ENCODE results near the gene EIF6.

DNA sequence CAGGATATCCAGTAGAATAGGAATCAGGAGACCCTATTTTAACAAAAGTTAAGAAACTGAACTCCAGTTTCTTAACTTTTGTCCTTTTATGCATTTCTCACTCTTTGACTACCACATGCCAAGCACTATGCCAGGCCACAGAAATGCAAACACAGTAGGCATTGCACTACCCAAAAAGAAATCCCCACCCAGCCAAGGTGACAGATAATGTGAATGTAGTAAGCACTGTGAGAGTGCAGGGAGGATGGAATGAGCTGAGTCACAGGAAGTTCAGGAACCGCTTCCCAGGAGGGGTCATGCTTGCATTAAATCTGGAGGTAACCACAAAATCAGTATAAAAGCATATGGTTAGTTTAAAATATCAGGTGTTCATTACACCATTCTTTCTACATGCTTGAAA is 27.7 kb upstream of the EIF6 start:
- no peak for TF ChIP-seq POLR2A (IDR thresholded peaks at IDR 0.05)
- no peak for TF ChIP-seq CTCF (IDR thresholded peaks at IDR 0.05)
